H7 (cell line): ENCODE results near the gene C8B. TPM values are rescaled to one million over a fixed set of nuclear protein-coding genes. Genes with fewer than 3 reads are reported as not detected.

Source experiments
- DNase-seq: peaks from one replicate; pipeline ENCODE4 v3.0.0; 2012
- H3K27me3 ChIP-seq: 2 replicates; pipeline ENCODE4 v1.6.0; 2011; ENCODE audit warnings: mild to moderate bottlenecking, low read length; ENCODE audit not compliant: control insufficient read depth, insufficient read depth
- H3K36me3 ChIP-seq: replicated peaks from 2 replicates; pipeline ENCODE4 v1.5.1; 2011; ENCODE audit warnings: low read length; ENCODE audit not compliant: control insufficient read depth, insufficient read depth
- H3K4me3 ChIP-seq: 2 replicates; pipeline ENCODE4 v1.5.1; 2011; ENCODE audit warnings: low read depth, mild to moderate bottlenecking, control low read depth, low read length, moderate library complexity; ENCODE audit not compliant: insufficient read depth
- total RNA-seq: library from RNA; depleted of rRNA; stranded (reverse); fragments of >200 nt; shearing (Covaris generic); gene quantifications from 2 replicates; pipeline ENCODE4 v1.2.3, GENCODE V29; 2014

Gene C8B
- total RNA-seq, 1 experiment from 2014 or later = not detected

DNA sequence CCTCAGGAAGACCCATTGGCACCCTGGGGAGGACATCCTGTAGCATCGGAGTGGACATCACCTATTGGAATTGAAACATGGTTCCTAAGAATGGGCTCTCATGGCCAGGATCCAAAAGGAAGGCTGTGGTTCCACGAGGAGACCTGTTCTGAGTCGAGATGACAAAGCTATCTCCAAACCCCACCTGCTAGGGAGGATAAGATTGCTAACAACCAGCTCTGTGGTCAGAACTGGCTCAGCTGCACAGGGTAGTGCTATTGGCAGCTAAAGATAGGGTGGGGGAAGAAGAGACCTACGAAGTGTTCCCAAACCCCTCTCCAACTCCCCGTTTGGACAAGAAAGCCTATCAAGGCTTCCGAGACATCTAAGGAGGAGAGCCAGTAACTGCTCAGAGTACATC lies 17.7 kb upstream of the C8B start:
- Histone ChIP-seq H3K36me3 (no peaks in the 10 kb centered on the region), H3K4me3 (no peak overlapping the region), H3K27me3 (no peaks in the 10 kb centered on the region; the same call in 1 of the 2 replicates)
- DNase-seq = no peak

DNA sequence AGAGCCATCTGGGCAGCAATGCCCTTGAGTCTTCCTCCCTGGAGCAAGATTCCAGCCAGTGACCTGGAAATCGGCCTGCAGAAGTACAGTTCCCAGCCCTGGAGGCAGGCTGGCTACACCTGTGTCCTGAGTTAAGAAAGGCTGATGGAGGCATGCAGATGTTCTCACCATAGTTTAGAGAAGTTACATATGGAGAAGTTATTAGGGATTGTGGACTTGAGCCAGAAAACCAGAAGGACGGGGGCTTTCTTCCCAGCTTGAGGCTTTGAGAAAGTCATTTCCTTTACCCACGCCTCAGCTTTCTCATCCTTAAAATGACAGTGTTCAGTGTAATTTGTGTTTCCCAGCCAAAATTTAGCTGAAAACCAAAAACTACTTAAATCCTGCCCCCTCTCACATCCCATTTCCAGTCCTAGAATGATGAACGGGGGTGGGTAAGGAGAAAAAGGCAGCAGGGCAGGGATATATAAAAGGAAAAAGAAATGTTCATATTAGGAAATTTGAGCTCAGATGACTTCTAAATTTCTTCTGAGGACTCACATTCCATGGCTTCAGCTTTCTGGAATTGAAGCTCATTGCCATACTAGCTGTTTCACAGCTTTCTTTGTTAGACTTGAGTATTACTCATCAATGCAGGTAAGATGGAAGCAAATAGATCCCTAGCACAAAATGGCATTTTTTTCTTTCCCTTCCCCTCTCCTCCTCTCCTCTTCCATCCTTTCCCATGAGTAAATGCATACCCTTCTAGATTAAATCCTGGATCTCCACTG lies 14.4 kb upstream of the C8B start:
- Histone ChIP-seq H3K4me3 (no peak overlapping the region), H3K27me3 (no peaks in the 10 kb centered on the region; the same call in 1 of the 2 replicates), H3K36me3 (no peaks in the 10 kb centered on the region)
- DNase-seq = no peak

DNA sequence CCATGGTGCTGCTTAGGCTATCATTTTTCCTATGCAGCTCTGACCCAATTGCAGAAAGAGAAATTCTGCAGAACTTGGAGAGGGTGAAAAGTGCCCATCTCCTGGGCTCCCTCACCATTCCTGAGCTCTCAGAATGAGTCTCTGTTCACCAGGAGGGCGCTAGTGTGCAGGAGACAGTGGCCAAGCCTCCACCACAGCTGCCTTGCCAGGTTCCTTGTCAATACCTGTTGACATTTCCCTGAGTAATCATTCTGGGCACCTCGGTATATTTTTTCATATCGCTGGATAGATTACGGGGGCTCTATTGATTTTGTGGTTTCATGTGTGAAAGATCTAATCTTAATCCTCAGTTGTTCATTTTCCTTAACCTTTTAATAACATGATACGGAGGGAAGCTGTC lies 13.0 kb upstream of the C8B start:
- peak; percentile 21 for DNase-seq
- H3K36me3 ChIP-seq = no peaks in the 10 kb centered on the region
- H3K27me3 ChIP-seq = no peaks in the 10 kb centered on the region; the same call in 1 of the 2 replicates
- H3K4me3 ChIP-seq = no peak overlapping the region

DNA sequence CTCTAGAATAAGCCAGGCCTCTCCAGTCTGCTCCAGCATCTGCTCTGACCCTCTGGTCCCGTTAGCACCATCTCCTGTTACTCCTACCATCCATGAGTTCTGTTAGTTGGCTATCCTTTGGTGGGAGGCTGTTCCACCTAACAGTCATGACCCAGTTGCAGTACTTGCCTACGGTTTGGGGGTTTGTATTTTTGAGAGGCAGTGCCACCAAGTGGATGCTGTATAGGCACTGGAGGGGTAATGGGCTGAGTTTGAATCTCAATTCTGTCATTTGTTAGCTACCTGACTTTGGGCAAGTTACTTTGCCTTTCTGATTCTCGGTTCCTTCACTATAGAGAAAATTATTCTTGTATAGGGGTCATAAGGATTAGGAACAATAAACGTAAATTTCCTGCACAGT lies 12.1 kb upstream of the C8B start:
- DNase-seq = no peak
- H3K36me3 ChIP-seq = no peaks in the 10 kb centered on the region
- no peak overlapping the region for H3K4me3 ChIP-seq

GRCh38 chr1:56975446-56975845 lies 9.6 kb upstream of the C8B start:
- Histone ChIP-seq H3K27me3 (no peaks in the 10 kb centered on the region; the same call in 1 of the 2 replicates), H3K4me3 (no peak overlapping the region), H3K36me3 (no peaks in the 10 kb centered on the region)
- no peak for DNase-seq

More for the DNA sequence above, 12.1 kb upstream of the C8B start:
- H3K27me3 ChIP-seq = no peaks in the 10 kb centered on the region; the same call in 1 of the 2 replicates

DNA sequence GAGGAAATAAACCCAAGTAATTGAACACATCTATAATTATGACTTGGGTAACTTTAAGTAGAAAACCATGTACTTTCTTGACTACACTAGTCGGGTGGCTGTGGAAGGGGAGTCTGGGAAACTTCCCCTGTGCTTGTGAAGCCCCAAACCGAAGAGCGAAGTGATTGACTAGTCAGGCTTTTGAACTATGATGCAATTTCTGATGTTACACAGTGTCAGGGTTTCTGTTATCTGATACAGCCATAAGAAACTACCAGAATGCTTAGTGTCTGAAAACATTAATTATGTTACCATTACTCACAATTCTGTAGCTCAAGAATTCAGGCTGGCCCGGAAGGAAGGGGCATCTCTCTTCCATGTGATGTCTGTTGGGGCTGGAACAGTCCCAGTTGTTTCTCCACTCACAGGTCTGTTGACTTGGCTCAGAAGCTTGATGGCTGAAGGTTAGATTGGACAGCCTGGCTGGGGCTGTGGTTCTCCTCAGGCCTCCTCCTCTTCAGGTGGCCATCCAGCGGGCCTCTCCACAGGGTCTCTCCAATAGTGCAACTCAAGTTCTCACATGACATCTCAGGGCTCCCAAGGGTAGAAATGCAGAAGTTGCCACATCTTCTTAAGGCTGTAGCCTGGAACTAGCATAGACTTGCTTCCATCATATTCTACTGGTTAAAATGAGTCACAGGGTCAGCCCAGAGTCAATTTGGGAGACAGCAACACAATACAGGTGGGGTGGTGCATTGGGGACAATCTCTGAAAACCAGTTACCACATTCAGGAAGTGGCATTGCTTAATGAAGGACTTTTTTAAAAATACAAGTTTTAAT lies 8.3 kb upstream of the C8B start:
- H3K4me3 ChIP-seq = no peak overlapping the region
- no peaks in the 10 kb centered on the region for H3K36me3 ChIP-seq
- no peak for DNase-seq
- no peaks in the 10 kb centered on the region; the same call in 1 of the 2 replicates for H3K27me3 ChIP-seq

- DNase-seq = no peak
- H3K27me3 ChIP-seq = no peaks in the 10 kb centered on the region; the same call in 1 of the 2 replicates
- H3K36me3 ChIP-seq = no peaks in the 10 kb centered on the region
- H3K4me3 ChIP-seq = no peak overlapping the region
Measured at GRCh38 chr1:56972976-56973375, 7.2 kb upstream of the C8B start.

- DNase-seq = no peak
- Histone ChIP-seq H3K27me3 (no peaks in the 10 kb centered on the region; the same call in 1 of the 2 replicates), H3K4me3 (no peak overlapping the region)
Measured at GRCh38 chr1:56970280-56970679, 4.5 kb upstream of the C8B start.

GRCh38 chr1:56968878-56969495 lies 3.2 kb upstream of the C8B start:
- no peak for DNase-seq
- no peaks in the 10 kb centered on the region for H3K36me3 ChIP-seq
- H3K4me3 ChIP-seq = no peak overlapping the region
- H3K27me3 ChIP-seq = no peaks in the 10 kb centered on the region; the same call in 1 of the 2 replicates

More at GRCh38 chr1:56970280-56970679, 4.5 kb upstream of the C8B start:
- no peaks in the 10 kb centered on the region for H3K36me3 ChIP-seq

GRCh38 chr1:56967900-56968832 lies 2.4 kb upstream of the C8B start:
- no peak overlapping the region for H3K4me3 ChIP-seq
- peak; percentile 84 for DNase-seq
- no peaks in the 10 kb centered on the region; the same call in 1 of the 2 replicates for H3K27me3 ChIP-seq
- no peaks in the 10 kb centered on the region for H3K36me3 ChIP-seq

DNA sequence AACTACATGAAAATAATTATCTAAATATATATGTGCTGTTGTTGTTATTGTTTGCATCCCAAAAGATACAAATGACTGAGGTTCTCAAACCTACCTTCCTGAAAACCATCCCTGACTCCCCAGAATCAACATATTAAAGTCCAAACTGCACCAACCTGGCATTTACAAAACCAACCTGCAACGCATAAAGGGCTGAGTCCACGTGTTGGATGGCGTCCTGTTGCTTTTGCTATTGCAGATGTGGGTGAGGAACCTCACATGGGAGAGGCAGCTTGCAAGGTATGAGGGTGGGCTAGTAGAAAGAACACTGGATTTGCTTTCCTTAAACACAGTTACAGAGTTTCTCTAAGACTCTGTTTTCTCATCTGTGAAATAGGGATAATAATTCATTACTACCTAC lies 1.5 kb upstream of the C8B start:
- H3K36me3 ChIP-seq = no peaks in the 10 kb centered on the region
- no peaks in the 10 kb centered on the region; the same call in 1 of the 2 replicates for H3K27me3 ChIP-seq
- H3K4me3 ChIP-seq = no peak overlapping the region
- no peak for DNase-seq

- H3K36me3 ChIP-seq = no peaks in the 10 kb centered on the region
- H3K27me3 ChIP-seq = no peaks in the 10 kb centered on the region; the same call in 1 of the 2 replicates
- H3K4me3 ChIP-seq = no peak overlapping the region
- no peak for DNase-seq
Measured at GRCh38 chr1:56966698-56966999, 834 bp upstream of the C8B start.

DNA sequence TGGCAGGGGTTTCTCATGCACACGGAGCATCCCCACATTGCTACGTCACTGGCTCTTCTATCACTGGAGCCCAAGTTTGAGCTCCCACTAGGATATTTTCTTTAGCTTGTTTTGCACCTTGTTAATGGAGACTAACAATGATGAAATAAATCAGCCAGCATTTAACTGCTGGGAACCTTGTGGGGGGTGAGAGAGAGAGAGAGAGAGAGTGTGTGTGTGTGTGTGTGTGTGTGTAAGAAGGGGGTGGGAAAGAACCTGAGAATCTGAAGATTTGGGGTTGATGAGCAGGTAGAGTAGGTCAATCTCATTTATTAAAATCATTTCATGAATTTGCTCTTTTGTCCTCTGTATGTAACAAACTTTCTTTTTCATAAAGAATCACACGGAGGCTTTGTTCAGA lies 624 bp downstream of the C8B start:
- DNase-seq = no peak
- Histone ChIP-seq H3K27me3 (no peaks in the 10 kb centered on the region; the same call in 1 of the 2 replicates), H3K36me3 (no peaks in the 10 kb centered on the region), H3K4me3 (no peak overlapping the region)
